ENCODE data around the gene ZDHHC13. TPM values are rescaled to one million over a fixed set of nuclear protein-coding genes. Genes with fewer than 3 reads are reported as not detected.

The ZDHHC13 gene
- total and polyA plus RNA-seq, 10 of the 15 experiments (the other 5 are each of a cell fraction or from before 2014, with no cell fraction given) = 8.5 to 34.2 (median 20.4) TPM

DNA sequence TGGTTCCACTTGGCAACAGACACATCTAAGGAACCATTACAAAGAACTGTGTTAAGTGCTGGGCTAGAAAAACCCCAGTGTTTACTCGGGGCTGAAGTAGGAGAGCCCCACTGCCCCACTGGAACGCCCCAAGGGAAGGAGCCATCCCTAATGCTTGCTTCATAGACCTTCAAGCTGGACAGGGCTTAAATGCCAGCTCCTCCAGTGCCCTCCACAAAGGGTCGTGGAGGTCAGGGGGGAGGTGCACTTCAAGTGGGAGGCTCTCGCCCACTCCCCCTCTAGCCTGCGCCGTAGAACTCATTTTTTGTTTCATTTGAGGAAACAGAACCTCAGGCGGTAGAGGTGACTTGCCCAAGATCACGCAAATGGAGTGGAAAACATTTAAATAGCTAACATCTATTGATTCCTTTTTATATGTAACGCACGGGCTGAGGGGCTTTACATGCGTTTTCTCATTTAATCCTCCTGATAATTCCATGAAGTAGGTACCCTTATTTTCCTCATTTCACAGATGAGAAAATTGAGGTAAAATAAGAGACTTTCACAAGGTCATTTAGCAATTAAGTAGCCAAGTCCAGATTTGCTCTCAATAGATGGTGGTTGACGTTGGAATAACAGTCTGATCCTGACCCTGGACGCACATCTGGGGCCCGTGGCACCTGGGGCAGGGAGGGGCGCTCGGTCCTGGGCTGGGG lies 545 bp upstream of the ZDHHC13 start (continued):
- TF ChIP-seq IRF4 (IDR thresholded peaks at IDR 0.05; ENCODE audit: low read depth, low read length) = no peak
- TF ChIP-seq SMARCA5 (IDR thresholded peaks at IDR 0.05) = 0 out of 2 replicates have a peak, but pooled peaks have one; percentile 48
- no peak for TF ChIP-seq TARDBP (IDR thresholded peaks at IDR 0.05; ENCODE audit: borderline replicate concordance)
- TF ChIP-seq NFYA (IDR thresholded peaks at IDR 0.05; ENCODE audit: borderline replicate concordance, low read depth, low read length) = no peak
- peak; percentile 26; the same call in 1 of the 2 replicates for TF ChIP-seq GATAD2B (conservative IDR thresholded peaks at IDR 0.05; ENCODE audit: low read depth)
- TF ChIP-seq CTCF (IDR thresholded peaks at IDR 0.05 in 2 of 3, conservative IDR thresholded peaks at IDR 0.05 in 1 of 3; ENCODE audit: control insufficient read depth in 2 of 3, extremely low read depth in 1 of 3, insufficient read depth in 1 of 3, low read depth in 3 of 3, low read length in 3 of 3) = no peak
- TF ChIP-seq MYB (IDR thresholded peaks at IDR 0.05; ENCODE audit: borderline replicate concordance, low read depth, low read length) = no peak
- no peak for TF ChIP-seq FOXK2 (IDR thresholded peaks at IDR 0.05)
- no peak for TF ChIP-seq YBX1 (IDR thresholded peaks at IDR 0.05)
- TF ChIP-seq HDAC2 (IDR thresholded peaks at IDR 0.05) = no peak
- no peak for TF ChIP-seq GABPA (IDR thresholded peaks at IDR 0.05; ENCODE audit: low read depth)
- TF ChIP-seq POLR2AphosphoS5 (IDR thresholded peaks at IDR 0.05; ENCODE audit: low read length) = no peak
- TF ChIP-seq MTA3 (IDR thresholded peaks at IDR 0.05; ENCODE audit: borderline replicate concordance, low read length) = no peak
- TF ChIP-seq POU2F2 (IDR thresholded peaks at IDR 0.05; ENCODE audit: borderline replicate concordance, low read depth, low read length) = no peak
- no peak for TF ChIP-seq ZNF24 (IDR thresholded peaks at IDR 0.05)
- TF ChIP-seq KAT2A (conservative IDR thresholded peaks at IDR 0.05; ENCODE audit: control insufficient read depth, low read depth, low read length) = no peak
- TF ChIP-seq, protein P1, sequence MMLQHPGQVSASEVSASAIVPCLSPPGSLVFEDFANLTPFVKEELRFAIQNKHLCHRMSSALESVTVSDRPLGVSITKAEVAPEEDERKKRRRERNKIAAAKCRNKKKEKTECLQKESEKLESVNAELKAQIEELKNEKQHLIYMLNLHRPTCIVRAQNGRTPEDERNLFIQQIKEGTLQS (IDR thresholded peaks at IDR 0.05; ENCODE audit: borderline replicate concordance, extremely low read depth, low read depth, low read length) = no peak
- TF ChIP-seq, protein P2, sequence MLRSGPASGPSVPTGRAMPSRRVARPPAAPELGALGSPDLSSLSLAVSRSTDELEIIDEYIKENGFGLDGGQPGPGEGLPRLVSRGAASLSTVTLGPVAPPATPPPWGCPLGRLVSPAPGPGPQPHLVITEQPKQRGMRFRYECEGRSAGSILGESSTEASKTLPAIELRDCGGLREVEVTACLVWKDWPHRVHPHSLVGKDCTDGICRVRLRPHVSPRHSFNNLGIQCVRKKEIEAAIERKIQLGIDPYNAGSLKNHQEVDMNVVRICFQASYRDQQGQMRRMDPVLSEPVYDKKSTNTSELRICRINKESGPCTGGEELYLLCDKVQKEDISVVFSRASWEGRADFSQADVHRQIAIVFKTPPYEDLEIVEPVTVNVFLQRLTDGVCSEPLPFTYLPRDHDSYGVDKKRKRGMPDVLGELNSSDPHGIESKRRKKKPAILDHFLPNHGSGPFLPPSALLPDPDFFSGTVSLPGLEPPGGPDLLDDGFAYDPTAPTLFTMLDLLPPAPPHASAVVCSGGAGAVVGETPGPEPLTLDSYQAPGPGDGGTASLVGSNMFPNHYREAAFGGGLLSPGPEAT (IDR thresholded peaks at IDR 0.05; ENCODE audit: low read depth) = peak; percentile 60; the same call in 1 of the 2 replicates
- TF ChIP-seq SPI1 (IDR thresholded peaks at IDR 0.05; ENCODE audit: borderline replicate concordance, insufficient read depth, low read depth, low read length) = no peak
- peak; percentile 64 for TF ChIP-seq RELA (IDR thresholded peaks at IDR 0.05; ENCODE audit: borderline replicate concordance, partially characterized antibody)
- peak; percentile 24 for TF ChIP-seq KLF5 (IDR thresholded peaks at IDR 0.05; ENCODE audit: partially characterized antibody)
- no peak for TF ChIP-seq PAX5 (IDR thresholded peaks at IDR 0.05; ENCODE audit: borderline replicate concordance, low read depth, low read length)
- TF ChIP-seq CBX3 (IDR thresholded peaks at IDR 0.05; ENCODE audit: borderline replicate concordance, low read depth) = no peak
- TF ChIP-seq RCOR1 (conservative IDR thresholded peaks at IDR 0.05; ENCODE audit: low read depth, low read length) = no peak
- no peak for TF ChIP-seq ELK1 (IDR thresholded peaks at IDR 0.05; ENCODE audit: low read depth, low read length)
